AG04449 (cell line): Measurements from ENCODE around the gene CDS1.
A peak's percentile ranks its signal among the peaks of the same experiment; 100 is the strongest.

Experiments
- CTCF ChIA-PET: fragments of 350-600 bp; formaldehyde crosslinking; extraction: SDS; loops from one replicate; lab custom pipeline; 2021; ENCODE audit warnings: antibody characterized with exemption; lab: Yijun Ruan, JAX
- POLR2A ChIA-PET: fragments of 400-600, 350-600 bp; formaldehyde crosslinking; extraction: SDS; loops from one replicate; lab custom pipeline; 2020; ENCODE audit warnings: antibody characterized with exemption, inconsistent platforms; lab: Yijun Ruan, JAX
- DNase-seq: peaks from one replicate; pipeline ENCODE4 v3.0.0-alpha.2; 2010; ENCODE audit warnings: low read depth, low spot score
- H3K4me3 ChIP-seq: 2 replicates; pipeline ENCODE4 v1.5.1; 2011; ENCODE audit warnings: low read depth, mild to moderate bottlenecking, control low read depth, low read length
- TF ChIP-seq, protein P1 (sequence below): IDR thresholded peaks from one replicate; pipeline ENCODE4 v1.5.1; 2011; ENCODE audit warnings: mild to moderate bottlenecking, moderate library complexity, low read length, control low read depth, inconsistent platforms; ENCODE audit not compliant: insufficient read depth; ENCODE audit errors: missing control alignments

Gene CDS1

GRCh38 chr4:84666439-84666838 is 83.5 kb downstream of the CDS1 start:
- ChIA-PET CTCF (no interaction called here), POLR2A (interaction anchor here (0.5 kb wide), 1 partner anchor 22 kb away, joined by 3 read pairs; no protein-coding TSS in a partner anchor)
- DNase-seq: no peak
- no peak overlapping the region for H3K4me3 ChIP-seq
- TF ChIP-seq, protein P1, sequence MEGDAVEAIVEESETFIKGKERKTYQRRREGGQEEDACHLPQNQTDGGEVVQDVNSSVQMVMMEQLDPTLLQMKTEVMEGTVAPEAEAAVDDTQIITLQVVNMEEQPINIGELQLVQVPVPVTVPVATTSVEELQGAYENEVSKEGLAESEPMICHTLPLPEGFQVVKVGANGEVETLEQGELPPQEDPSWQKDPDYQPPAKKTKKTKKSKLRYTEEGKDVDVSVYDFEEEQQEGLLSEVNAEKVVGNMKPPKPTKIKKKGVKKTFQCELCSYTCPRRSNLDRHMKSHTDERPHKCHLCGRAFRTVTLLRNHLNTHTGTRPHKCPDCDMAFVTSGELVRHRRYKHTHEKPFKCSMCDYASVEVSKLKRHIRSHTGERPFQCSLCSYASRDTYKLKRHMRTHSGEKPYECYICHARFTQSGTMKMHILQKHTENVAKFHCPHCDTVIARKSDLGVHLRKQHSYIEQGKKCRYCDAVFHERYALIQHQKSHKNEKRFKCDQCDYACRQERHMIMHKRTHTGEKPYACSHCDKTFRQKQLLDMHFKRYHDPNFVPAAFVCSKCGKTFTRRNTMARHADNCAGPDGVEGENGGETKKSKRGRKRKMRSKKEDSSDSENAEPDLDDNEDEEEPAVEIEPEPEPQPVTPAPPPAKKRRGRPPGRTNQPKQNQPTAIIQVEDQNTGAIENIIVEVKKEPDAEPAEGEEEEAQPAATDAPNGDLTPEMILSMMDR: no peak

DNA sequence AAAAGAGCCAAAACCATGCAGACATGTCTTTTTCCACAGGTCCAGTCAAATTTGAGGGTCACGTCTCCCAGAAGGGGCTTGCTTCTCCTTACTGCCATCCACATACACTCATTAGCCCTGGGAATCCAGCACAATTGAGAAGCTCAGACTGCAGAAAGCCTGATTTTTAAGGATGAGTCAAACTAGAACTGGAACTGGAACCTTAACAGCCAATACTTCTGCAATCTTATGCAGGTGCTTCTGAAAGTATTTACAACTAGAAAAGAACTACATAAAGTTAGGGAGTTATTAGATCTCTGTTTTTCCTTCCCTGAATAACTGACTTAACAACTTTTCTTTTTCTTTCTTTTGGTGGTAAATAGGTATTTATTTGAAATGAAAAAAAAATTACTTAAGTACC is 86.3 kb downstream of the CDS1 start:
- POLR2A ChIA-PET: no interaction called here
- DNase-seq: no peak
- TF ChIP-seq, protein P1: no peak
- H3K4me3 ChIP-seq: no peak overlapping the region
- CTCF ChIA-PET: no interaction called here

GRCh38 chr4:84672177-84672576 is 89.2 kb downstream of the CDS1 start:
- ChIA-PET CTCF (interaction anchor here (1.4 kb wide), 1 partner anchor 15 kb away, joined by 3 read pairs; no protein-coding TSS in a partner anchor), POLR2A (no interaction called here)
- no peak overlapping the region for H3K4me3 ChIP-seq
- TF ChIP-seq, protein P1: no peak
- DNase-seq: peak; percentile 9

- DNase-seq: peak; percentile 60
- TF ChIP-seq, protein P1: no peak
- H3K4me3 ChIP-seq: no peak overlapping the region
- CTCF ChIA-PET: no interaction called here
- POLR2A ChIA-PET: no interaction called here
Observed at GRCh38 chr4:84673475-84674240, 90.7 kb downstream of the CDS1 start.

DNA sequence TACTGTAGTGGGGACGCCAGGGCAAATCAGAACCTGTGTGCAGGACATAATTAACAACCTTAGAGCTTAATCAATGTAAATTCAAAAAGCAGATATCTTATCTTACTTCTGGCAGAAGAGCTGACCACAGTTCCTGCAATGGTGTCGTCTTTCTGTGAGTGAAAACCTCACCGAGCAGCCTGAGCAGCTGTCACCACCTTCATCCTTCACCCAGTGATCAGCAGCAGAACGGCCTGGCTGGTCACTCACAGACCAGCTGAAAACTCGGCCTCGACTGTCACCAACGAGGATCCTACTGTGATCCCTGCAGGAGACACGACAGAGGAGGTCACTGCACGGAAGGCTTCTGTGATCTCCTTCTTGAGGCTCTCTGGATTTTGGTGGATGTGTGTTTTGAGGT is 94.2 kb downstream of the CDS1 start:
- no peak for DNase-seq
- H3K4me3 ChIP-seq: no peak overlapping the region
- TF ChIP-seq, protein P1: no peak
- ChIA-PET POLR2A (no interaction called here), CTCF (no interaction called here)

- H3K4me3 ChIP-seq: no peak overlapping the region
- ChIA-PET CTCF (no interaction called here), POLR2A (no interaction called here)
Observed at GRCh38 chr4:84677995-84678394, 95.1 kb downstream of the CDS1 start.

More at GRCh38 chr4:84677995-84678394, 95.1 kb downstream of the CDS1 start:
- no peak for DNase-seq
- TF ChIP-seq, protein P1: no peak
